Measurements from ENCODE around the gene ARF1.
A peak's percentile ranks its signal among the peaks of the same experiment; 100 is the strongest.
"Not testable (repeated sequence)": the region's sequence is repeated elsewhere in the genome, so short reads cannot be mapped to it uniquely, and the experiment has no call there.

Gene ARF1

GRCh38 chr1:228104526-228105269 lies 22.2 kb downstream of the ARF1 start:
- DNase-seq: no peak

DNA sequence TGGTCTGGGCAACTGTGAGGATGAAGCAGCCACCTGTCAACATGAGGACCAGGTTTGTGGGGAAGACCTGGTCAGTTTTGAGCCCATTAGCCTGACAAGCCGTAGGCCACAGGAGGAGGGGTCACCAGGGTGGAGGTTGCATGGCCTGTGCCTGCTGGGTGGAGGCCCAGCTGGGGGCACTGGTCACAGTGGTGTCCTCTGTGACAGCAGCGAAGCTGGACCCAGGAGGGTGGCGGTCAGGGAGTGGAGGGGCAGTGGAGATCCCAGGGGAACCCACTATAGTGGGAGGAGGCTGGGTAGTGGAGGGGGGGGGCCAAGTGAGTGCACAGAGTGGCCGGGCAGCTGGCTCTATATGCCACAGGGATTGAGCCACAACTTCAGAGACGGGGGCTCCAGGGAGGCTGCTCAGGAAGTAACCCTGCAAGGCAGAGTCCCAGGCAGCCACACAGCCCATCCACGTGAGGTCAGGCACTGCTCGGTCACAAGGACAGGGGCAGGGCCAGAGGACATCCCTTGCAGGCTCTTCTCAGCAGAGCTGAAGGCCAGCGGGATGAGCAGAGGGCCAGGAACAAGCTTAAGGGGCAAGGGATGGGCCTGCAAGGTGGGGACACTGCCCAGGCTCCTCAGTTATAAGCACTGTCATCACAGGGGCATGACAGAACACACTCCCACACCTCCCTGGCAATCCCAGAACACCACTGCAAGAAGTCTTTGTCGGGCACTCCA lies 22.9 kb downstream of the ARF1 start:
- no peak for DNase-seq

DNA sequence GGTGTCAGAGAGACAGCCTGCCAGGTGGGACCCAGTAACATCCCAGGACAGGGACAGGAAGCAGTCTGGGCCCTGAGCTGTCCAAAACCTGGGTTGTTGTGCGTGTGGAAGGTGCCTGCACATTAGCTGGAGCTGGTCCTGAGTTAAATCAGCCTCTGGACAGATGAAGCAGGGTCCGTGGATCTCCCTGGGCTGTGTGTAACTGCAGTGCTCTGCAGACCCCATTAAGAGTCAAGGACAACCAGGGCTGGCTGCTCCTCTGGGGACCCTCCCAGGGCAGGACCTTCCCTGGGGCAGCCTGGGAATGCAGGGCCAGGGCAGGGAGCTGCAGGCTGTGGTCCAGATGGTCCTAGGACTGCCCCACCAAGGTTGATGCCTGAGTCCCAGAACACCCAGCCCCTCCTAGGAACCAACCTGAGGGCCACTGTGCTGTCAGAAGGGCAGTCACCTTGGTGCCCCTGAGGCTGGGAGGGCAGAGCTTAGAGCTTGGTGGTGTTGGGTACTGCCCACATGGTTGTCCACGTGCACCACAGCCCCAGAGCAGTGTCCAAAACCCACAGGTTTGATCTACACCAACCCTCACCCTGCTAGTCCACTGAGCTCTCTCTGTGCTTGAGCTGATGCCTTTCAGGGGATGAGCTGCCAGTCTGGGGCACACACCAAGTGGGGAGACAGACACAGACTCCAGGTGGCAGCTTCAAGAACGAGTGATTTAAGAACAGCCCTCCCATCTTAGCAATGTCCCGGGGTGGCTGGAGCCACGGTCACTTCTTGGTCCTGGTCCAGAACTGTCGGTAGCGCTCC lies 23.7 kb downstream of the ARF1 start:
- DNase-seq: no peak

DNA sequence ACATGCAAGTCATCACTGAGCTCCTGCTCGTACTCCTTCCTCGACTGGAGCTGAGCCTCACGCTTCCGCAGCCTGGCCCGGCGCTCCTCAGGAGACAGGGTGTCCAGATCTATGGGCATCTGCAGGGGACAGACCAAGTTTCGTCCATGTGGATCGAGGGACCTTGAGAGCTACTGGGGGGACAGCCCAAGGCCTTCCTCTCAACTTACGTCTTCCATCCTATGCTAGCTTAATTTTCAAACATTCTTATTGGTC lies 24.2 kb downstream of the ARF1 start:
- no peak for DNase-seq

GRCh38 chr1:228107636-228108035 lies 25.1 kb downstream of the ARF1 start:
- no peak for DNase-seq

DNA sequence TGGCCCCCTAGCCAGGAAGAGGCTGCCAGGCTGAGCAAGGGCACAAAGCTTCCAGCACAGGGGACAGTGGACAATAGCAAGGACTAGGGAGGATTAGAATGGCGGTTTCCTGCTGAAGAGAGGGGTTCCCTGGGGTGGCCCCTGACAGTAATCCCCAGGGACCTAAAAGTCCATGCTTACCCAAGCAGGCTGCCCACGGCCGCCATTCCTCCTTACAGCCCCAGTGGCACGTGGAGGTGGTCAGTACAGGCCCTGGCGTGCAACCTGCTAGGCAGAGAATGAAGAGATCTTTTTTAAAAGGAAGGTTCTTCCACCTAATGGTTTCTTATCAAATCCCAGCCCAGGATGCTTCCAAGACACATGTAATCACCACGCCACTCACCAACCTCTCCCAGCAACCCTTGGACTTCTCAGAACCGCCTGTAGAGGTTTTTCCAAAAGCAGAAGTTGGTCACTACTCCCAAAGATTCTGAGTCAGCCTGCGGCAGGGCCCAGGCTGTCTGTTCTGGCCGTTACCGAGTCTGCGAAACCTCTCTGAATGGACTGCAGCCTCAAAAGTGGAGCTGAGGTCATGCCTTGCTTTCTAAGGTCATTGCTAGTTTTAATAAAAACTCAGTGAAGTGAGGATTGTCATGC lies 25.7 kb downstream of the ARF1 start:
- DNase-seq: no peak

- no peak for DNase-seq
Observed at GRCh38 chr1:228108742-228109072, 26.2 kb downstream of the ARF1 start.

DNA sequence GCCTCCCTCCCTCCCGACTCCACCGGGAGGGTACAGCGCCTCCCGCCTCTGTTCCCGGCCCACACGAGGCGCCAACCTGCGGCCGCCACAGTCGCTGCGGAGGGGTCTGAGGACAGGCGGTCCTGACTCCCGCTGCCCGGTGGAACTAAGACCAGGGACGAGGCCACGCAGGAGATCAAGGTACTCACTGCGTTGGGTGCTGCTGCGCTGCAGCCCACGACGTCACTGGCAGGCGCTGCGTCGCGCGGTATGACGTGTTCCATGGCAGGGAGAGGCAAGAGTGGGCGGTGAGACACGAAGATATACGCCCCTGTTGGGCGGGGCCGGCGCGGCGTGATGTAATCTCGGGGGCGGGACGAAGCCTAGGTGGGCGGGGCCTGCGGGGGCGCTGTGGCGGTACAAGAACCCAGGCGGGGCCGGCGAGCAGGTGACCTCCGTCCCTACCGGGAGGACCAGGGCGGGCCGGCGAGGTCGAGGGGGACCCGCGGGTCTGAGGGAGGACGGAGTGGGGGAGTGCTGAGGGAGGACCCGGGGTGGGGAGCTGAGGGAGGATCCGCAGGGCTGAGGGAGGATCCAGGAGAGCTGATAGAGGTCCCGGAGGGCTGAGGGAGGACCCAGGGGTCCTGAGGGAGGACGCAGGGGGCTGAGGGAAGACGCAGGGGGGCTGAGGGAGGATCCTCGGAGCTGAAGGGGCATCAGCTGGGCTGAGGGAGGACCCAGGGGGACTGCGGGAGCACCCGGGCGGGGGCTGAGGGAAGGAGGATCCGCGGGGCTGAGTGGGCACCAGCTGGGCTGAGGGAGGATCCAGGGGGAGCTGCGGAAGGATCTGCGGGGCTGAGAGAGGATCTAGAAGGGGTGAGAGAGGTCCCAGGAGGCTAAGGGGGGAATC lies 26.8 kb downstream of the ARF1 start, which contains the start of gene MRPL55:
MRPL55 (minus strand) TSS at position 227 of the 889 bp plus-strand sequence. CDS start 1,039 bp downstream, outside the sequence.
- DNase-seq: peak; percentile 96 to 97

DNA sequence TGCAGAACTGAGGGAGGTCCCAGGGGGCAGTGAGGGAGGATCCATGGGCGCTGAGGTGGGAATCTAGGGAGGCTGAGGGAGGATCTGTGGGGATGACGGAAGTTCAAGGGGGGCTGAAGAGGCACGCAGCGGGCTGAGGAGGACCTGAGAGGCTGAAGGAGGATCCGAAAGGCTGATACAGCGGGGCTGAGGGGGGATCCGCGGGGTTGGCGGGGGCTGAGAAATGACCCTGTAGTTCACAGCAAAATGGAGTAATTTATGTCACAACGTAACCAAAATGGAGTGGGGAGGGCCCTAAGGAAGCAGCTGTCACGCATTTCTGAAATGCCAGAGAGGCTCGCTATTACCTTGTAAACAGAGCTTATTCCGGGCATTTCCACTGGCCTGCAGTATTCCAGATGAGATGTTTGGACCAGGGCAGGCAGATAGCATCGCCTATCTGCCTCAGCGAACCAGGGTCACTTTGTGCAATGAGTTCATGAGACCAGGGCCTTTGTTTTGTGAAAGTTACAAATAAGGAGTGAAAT lies 27.5 kb downstream of the ARF1 start:
- DNase-seq: no peak

DNA sequence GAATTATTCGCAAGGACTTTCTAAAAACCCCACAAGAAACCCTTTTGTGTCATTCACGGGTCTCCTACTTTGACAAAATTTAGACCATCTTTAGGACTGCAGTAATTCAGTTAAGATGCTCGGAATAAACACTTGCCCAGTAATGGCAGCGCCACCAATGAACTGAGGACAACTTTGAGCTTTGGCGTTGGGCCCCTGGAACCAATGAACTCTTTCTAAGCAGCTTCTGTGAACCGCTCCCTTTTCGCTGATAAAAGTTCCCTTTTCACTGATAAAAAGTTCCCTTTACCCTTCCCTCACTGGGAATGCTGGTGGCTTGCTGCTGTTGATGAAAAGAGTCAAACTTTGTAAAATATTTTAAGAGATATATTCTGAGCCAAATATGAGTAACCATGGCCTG lies 28.0 kb downstream of the ARF1 start:
- DNase-seq: no peak

- DNase-seq: not testable (repeated sequence)
Observed at GRCh38 chr1:228111315-228111714, 28.8 kb downstream of the ARF1 start.

GRCh38 chr1:228112167-228112566 lies 29.7 kb downstream of the ARF1 start:
- DNase-seq: no peak

- no peak for DNase-seq
Observed at GRCh38 chr1:228112617-228113016, 30.1 kb downstream of the ARF1 start.

DNA sequence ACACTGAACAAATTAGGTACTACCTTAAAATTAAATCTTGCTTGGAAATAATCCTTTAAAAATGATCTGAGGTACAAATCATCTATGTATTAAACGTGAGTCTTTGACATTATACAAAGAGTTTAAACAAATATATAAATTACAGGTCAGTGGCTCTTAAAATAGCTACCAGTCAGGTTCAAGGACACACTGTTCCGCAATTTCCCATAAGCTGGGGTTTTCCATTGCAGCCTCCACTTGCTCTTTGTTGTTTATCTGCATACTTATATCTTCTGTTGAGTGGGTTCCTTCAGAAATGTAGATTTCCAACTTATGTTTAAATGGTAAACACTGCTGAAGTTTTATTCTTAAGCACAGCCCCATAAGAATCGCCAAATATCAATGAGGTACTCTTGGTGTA lies 32.3 kb downstream of the ARF1 start:
- DNase-seq: no peak

- no peak for DNase-seq
Observed at GRCh38 chr1:228117335-228117734, 34.8 kb downstream of the ARF1 start.

DNA sequence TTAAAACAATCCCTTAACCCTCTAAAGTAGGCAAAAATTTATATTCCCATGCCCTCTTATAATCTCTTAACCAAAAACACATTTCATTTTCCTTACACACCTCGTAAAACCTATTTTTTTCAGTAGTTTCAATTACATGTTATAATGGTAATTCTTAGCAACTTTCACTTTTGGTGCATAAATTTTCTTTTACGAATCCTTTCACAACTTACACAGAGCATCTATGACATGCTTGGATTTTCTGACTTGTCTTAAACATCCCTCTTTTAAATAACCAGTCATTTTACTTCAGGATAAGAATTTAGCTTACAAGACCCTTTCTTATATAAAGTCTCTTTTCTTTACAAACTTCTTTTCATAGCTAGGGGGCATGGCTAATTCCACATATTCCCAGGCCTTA lies 35.5 kb downstream of the ARF1 start:
- no peak for DNase-seq

- no peak for DNase-seq
Observed at GRCh38 chr1:228120351-228120750, 37.8 kb downstream of the ARF1 start.

GRCh38 chr1:228120857-228121489 lies 38.5 kb downstream of the ARF1 start:
- no peak for DNase-seq

DNA sequence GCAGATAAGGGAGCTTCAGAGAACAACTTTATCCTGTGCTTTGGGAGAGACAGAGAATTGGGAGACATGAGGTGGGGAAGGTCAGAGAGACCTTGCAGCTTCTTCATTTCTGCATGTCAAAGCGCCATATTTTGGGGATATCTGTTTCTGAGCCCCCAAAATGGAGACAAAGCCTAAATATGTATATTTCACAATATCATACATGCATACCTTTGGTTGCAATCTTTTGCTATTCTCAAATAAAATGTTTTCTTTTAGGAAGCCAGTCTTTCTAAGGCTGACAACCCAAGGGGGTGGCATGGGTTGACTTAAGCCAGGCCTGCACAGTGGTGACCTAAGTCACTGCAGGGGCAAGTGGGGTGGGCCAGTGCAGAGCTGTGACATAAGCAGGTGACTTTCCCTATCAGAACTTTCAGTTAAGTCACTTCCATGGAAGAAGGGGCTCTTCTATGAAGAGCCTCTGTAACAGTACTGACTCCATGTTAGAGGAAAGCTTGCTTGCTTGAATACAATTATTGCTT lies 40.5 kb downstream of the ARF1 start:
- DNase-seq: no peak

- no peak for DNase-seq
Observed at GRCh38 chr1:228123505-228123904, 41.0 kb downstream of the ARF1 start.

DNA sequence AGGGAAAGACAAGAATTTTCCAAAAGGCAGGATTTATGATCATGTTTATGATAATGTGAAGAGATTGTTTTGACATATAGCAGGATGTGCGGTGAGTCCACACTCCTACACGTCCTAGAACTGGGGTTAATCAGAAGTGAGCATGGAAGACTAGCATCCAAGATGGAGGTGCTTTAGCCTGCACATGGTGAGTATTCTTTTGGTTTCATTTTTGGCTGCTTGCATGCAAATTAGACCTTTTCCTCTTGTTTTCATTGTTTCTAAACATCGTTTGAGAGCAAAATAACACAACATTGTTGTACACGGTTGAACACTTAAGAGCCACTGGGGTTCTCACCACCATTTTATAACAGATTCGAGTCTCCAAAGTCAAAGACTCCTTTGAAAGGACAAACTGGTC lies 42.7 kb downstream of the ARF1 start:
- no peak for DNase-seq
